HEK293 (cell line): ENCODE results near the gene PPP1R1A.

Experiments used
- CTCF ChIA-PET: fragments of 350-600 bp; formaldehyde crosslinking; extraction: SDS; loops from one replicate; lab custom pipeline; 2021; ENCODE audit warnings: antibody characterized with exemption; lab: Yijun Ruan, JAX
- POLR2A ChIA-PET: fragments of 300-600 bp; formaldehyde crosslinking; extraction: SDS; loops from one replicate; lab custom pipeline; 2020; ENCODE audit warnings: antibody characterized with exemption, inconsistent platforms; lab: Yijun Ruan, JAX
- H3K27ac ChIP-seq: fragments of 200-500 bp; sonication (Bioruptor generic); 2 replicates; pipeline ENCODE4 v1.5.1; 2014; ENCODE audit warnings: low read depth, low read length, control low read depth, inconsistent platforms; ENCODE audit errors: extremely low read depth
- H3K36me3 ChIP-seq, 2 experiments: fragments of 200-500 bp in 1 of 2; sonication (Bioruptor generic) in 1 of 2; 1 replicate in 1 of 2; 2 replicates in 1 of 2; pipeline ENCODE4 v1.5.1; 2014 to 2017; ENCODE audit warnings: inconsistent platforms in 2 of 2, low read length in 2 of 2; ENCODE audit not compliant: control insufficient read depth in 2 of 2, insufficient read depth in 1 of 2
- H3K4me1 ChIP-seq: fragments of 200-500 bp; sonication (Bioruptor generic); 2 replicates; pipeline ENCODE4 v1.5.1; 2014; ENCODE audit warnings: mild to moderate bottlenecking, low read length, inconsistent platforms; ENCODE audit not compliant: control insufficient read depth, insufficient read depth
- H3K4me3 ChIP-seq: 2 replicates; pipeline ENCODE4 v1.5.1; 2011; ENCODE audit warnings: low read depth, mild to moderate bottlenecking, control low read depth, low read length, moderate library complexity
- H3K9me3 ChIP-seq: fragments of 200-500 bp; sonication (Bioruptor generic); 2 replicates; pipeline ENCODE4 v1.5.1; 2014; ENCODE audit warnings: low read depth, low read length, inconsistent platforms; ENCODE audit not compliant: control insufficient read depth, insufficient read depth
- BCL11B ChIP-seq: fragments of 450-650 bp; formaldehyde crosslinking; IDR thresholded peaks from 2 replicates; pipeline ENCODE4 v1.5.1; 2016; ENCODE audit warnings: low read depth, missing biosample characterization, missing genetic modification characterization
- EGR2 ChIP-seq: fragments of 450-650 bp; formaldehyde crosslinking; IDR thresholded peaks from 2 replicates; pipeline ENCODE4 v1.5.1; 2016; ENCODE audit warnings: low read depth, missing biosample characterization, missing genetic modification characterization
- FEZF1 ChIP-seq: fragments of 450-650 bp; formaldehyde crosslinking; IDR thresholded peaks from 2 replicates; pipeline ENCODE4 v1.5.1; 2016; ENCODE audit warnings: missing biosample characterization, missing genetic modification characterization
- GLI2 ChIP-seq: fragments of 450-650 bp; formaldehyde crosslinking; IDR thresholded peaks from 2 replicates; pipeline ENCODE4; 2017; ENCODE audit warnings: missing biosample characterization, missing genetic modification characterization, low read depth, borderline replicate concordance
- GLIS2 ChIP-seq: fragments of 450-650 bp; formaldehyde crosslinking; IDR thresholded peaks from 2 replicates; pipeline ENCODE4 v1.5.1; 2016; ENCODE audit warnings: missing biosample characterization, missing genetic modification characterization
- HOXA7 ChIP-seq: sonication (generic); formaldehyde crosslinking; IDR thresholded peaks from 2 replicates; pipeline ENCODE4 v1.8.1; 2022; ENCODE audit warnings: missing genetic modification reagents, borderline replicate concordance
- INSM2 ChIP-seq: fragments of 450-650 bp; formaldehyde crosslinking; IDR thresholded peaks from 2 replicates; pipeline ENCODE4 v1.5.1; 2016; ENCODE audit warnings: missing biosample characterization, missing genetic modification characterization
- KLF16 ChIP-seq: fragments of 450-650 bp; formaldehyde crosslinking; IDR thresholded peaks from 2 replicates; pipeline ENCODE4 v1.5.1; 2017; ENCODE audit warnings: missing biosample characterization, missing genetic modification characterization
- KLF7 ChIP-seq: fragments of 450-650 bp; formaldehyde crosslinking; IDR thresholded peaks from 2 replicates; pipeline ENCODE4 v1.5.1; 2016; ENCODE audit warnings: missing biosample characterization, missing genetic modification characterization, borderline replicate concordance
- MYNN ChIP-seq: fragments of 450-650 bp; formaldehyde crosslinking; IDR thresholded peaks from 2 replicates; pipeline ENCODE4 v1.5.1; 2016; ENCODE audit warnings: missing biosample characterization, missing genetic modification characterization, borderline replicate concordance
- PBX3 ChIP-seq: sonication (generic); formaldehyde crosslinking; IDR thresholded peaks from 2 replicates; pipeline ENCODE4 v1.8.1; 2022; ENCODE audit warnings: mild to moderate bottlenecking, moderate library complexity, missing genetic modification reagents
- SCRT1 ChIP-seq: fragments of 450-650 bp; formaldehyde crosslinking; IDR thresholded peaks from 2 replicates; pipeline ENCODE4 v1.5.1; 2016; ENCODE audit warnings: missing biosample characterization, missing genetic modification characterization, borderline replicate concordance
- SETDB1 ChIP-seq: IDR thresholded peaks from one replicate; pipeline ENCODE4 v1.6.1; 2017; ENCODE audit warnings: mild to moderate bottlenecking, low read length, moderate library complexity, mixed read lengths; ENCODE audit not compliant: insufficient read length
- ZBTB20 ChIP-seq: fragments of 450-650 bp; formaldehyde crosslinking; IDR thresholded peaks from 2 replicates; pipeline ENCODE4 v1.5.1; 2016; ENCODE audit warnings: missing biosample characterization, missing genetic modification characterization
- ZFP3 ChIP-seq: fragments of 450-650 bp; formaldehyde crosslinking; IDR thresholded peaks from 2 replicates; pipeline ENCODE4 v1.5.1; 2016; ENCODE audit warnings: low read depth, missing biosample characterization, missing genetic modification characterization
- ZFP37 ChIP-seq: fragments of 450-650 bp; formaldehyde crosslinking; IDR thresholded peaks from 2 replicates; pipeline ENCODE4 v1.5.1; 2016; ENCODE audit warnings: missing biosample characterization, missing genetic modification characterization
- ZFP41 ChIP-seq: fragments of 450-650 bp; formaldehyde crosslinking; IDR thresholded peaks from 2 replicates; pipeline ENCODE4 v1.5.1; 2016; ENCODE audit warnings: missing biosample characterization, missing genetic modification characterization, borderline replicate concordance
- ZNF37A ChIP-seq: fragments of 450-650 bp; IDR thresholded peaks from 2 replicates; pipeline ENCODE4 v1.5.1; 2018; ENCODE audit warnings: missing biosample characterization, missing genetic modification characterization
- ZNF561 ChIP-seq: fragments of 450-650 bp; IDR thresholded peaks from 2 replicates; pipeline ENCODE4 v1.5.1; 2018; ENCODE audit warnings: missing biosample characterization, missing genetic modification characterization, borderline replicate concordance
- ZNF571 ChIP-seq: fragments of 450-650 bp; formaldehyde crosslinking; IDR thresholded peaks from 2 replicates; pipeline ENCODE4 v1.5.0; 2017; ENCODE audit warnings: missing biosample characterization, missing genetic modification characterization
- ZNF610 ChIP-seq: fragments of 450-650 bp; formaldehyde crosslinking; IDR thresholded peaks from 2 replicates; pipeline ENCODE4 v1.5.1; 2016; ENCODE audit warnings: missing biosample characterization, missing genetic modification characterization, borderline replicate concordance
- ZNF654 ChIP-seq: fragments of 450-650 bp; formaldehyde crosslinking; IDR thresholded peaks from 2 replicates; pipeline ENCODE4 v1.5.1; 2016; ENCODE audit warnings: low read depth, missing biosample characterization, missing genetic modification characterization
- ZNF76 ChIP-seq: fragments of 450-650 bp; formaldehyde crosslinking; IDR thresholded peaks from 2 replicates; pipeline ENCODE4; 2016; ENCODE audit warnings: low read depth, missing biosample characterization, missing genetic modification characterization, borderline replicate concordance
- ZNF830 ChIP-seq: fragments of 450-650 bp; IDR thresholded peaks from 2 replicates; pipeline ENCODE4 v1.5.0; 2018; ENCODE audit warnings: missing biosample characterization, missing genetic modification characterization, low read depth, mild to moderate bottlenecking, moderate library complexity
- ZNF837 ChIP-seq: fragments of 450-650 bp; formaldehyde crosslinking; IDR thresholded peaks from 2 replicates; pipeline ENCODE4 v1.5.1; 2016; ENCODE audit warnings: missing biosample characterization, missing genetic modification characterization
- ZXDB ChIP-seq: fragments of 450-650 bp; formaldehyde crosslinking; IDR thresholded peaks from 2 replicates; pipeline ENCODE4 v1.5.1; 2016; ENCODE audit warnings: missing biosample characterization, missing genetic modification characterization
- TF ChIP-seq, protein P1 (sequence below): fragments of 450-650 bp; formaldehyde crosslinking; IDR thresholded peaks from 2 replicates; pipeline ENCODE4 v1.5.1; 2016; ENCODE audit warnings: missing biosample characterization, missing genetic modification characterization, borderline replicate concordance

Gene PPP1R1A

GRCh38 chr12:54544743-54545142, 43.7 kb downstream of the PPP1R1A start:
- H3K4me3 ChIP-seq: no peak overlapping the region
- CTCF ChIA-PET: interaction anchor here (0.5 kb wide), 1 partner anchor 78 kb away, joined by 3 read pairs; no protein-coding TSS in a partner anchor
- no peak overlapping the region for H3K27ac ChIP-seq
- no peaks in the 10 kb centered on the region for H3K4me1 ChIP-seq
- TF ChIP-seq EGR2 (tag by site-specific recombination) (no peak), INSM2 (tag by site-specific recombination) (no peak), ZNF561 (tag by site-specific recombination) (no peak), ZNF37A (tag by site-specific recombination) (no peak), ZNF76 (tag by site-specific recombination) (no peak), GLIS2 (tag by site-specific recombination) (no peak), ZNF830 (no peak), MYNN (tag by site-specific recombination) (no peak), HOXA7 (CRISPR knock-in tag) (no peak), PBX3 (CRISPR knock-in tag) (no peak), ZXDB (tag by site-specific recombination) (no peak), KLF16 (tag by site-specific recombination) (no peak), ZNF837 (tag by site-specific recombination) (no peak), ZFP41 (no peak), KLF7 (tag by site-specific recombination) (no peak), SCRT1 (tag by site-specific recombination) (no peak), ZFP3 (no peak)
- TF ChIP-seq, protein P1, sequence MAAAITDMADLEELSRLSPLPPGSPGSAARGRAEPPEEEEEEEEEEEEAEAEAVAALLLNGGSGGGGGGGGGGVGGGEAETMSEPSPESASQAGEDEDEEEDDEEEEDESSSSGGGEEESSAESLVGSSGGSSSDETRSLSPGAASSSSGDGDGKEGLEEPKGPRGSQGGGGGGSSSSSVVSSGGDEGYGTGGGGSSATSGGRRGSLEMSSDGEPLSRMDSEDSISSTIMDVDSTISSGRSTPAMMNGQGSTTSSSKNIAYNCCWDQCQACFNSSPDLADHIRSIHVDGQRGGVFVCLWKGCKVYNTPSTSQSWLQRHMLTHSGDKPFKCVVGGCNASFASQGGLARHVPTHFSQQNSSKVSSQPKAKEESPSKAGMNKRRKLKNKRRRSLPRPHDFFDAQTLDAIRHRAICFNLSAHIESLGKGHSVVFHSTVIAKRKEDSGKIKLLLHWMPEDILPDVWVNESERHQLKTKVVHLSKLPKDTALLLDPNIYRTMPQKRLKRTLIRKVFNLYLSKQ (tag by site-specific recombination): no peak
- TF ChIP-seq, all 188 proteins: peak for 0
- POLR2A ChIA-PET: no interaction called here
- Histone ChIP-seq H3K36me3 (no peaks in the 10 kb centered on the region), H3K9me3 (no peaks in the 10 kb centered on the region)

DNA sequence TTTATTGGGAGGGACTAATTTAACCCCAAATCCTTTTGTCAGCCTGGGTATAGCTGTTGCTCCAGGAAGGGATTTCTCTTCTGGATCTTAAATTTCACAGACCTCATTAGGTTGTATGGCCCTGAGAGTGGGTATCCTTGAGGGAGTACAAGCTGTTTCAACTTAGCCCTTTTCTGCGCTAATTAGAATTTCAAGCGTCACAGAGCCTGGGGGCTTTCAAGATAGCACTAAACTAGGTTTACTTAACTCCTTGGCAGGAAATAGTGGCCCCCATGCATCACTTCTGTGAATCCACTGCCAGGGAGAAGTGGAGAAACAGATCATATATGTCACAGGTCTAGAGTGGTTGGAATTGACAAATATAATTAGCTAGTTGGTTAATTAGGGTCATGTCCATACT, 44.9 kb downstream of the PPP1R1A start:
- TF ChIP-seq FEZF1 (tag by site-specific recombination): no peak
- TF ChIP-seq BCL11B (tag by site-specific recombination): no peak
- no peak for TF ChIP-seq ZFP37 (tag by site-specific recombination)
- no peak for TF ChIP-seq ZBTB20
- no peak for TF ChIP-seq ZNF654 (tag by site-specific recombination)
- no peak for TF ChIP-seq GLI2
- TF ChIP-seq SETDB1: no peak
- no peak for TF ChIP-seq ZFP3
- TF ChIP-seq ZNF571 (tag by site-specific recombination): no peak
- TF ChIP-seq ZNF610 (tag by site-specific recombination): no peak
- no peak overlapping the region for H3K4me3 ChIP-seq
- H3K36me3 ChIP-seq: no peaks in the 10 kb centered on the region
- ChIA-PET CTCF (interaction anchor here (0.5 to 0.6 kb wide), 2 partner anchors 30 to 150 kb away, joined by 3 to 4 read pairs; no protein-coding TSS in a partner anchor), POLR2A (no interaction called here)
- H3K4me1 ChIP-seq: no peaks in the 10 kb centered on the region
- no peaks in the 10 kb centered on the region for H3K9me3 ChIP-seq
- H3K27ac ChIP-seq: no peak overlapping the region
